ENCODE results near the gene MMAB.

MMAB gene

GRCh38 chr12:109560867-109561710, 12.2 kb downstream of the MMAB start:
- in situ Hi-C loops (cut with MboI; ENCODE audit: low sequenced_read_pairs): no loop called here

GRCh38 chr12:109559601-109560000, 13.7 kb downstream of the MMAB start:
- in situ Hi-C loops (cut with MboI; ENCODE audit: low sequenced_read_pairs): no loop called here

- in situ Hi-C loops (cut with MboI; ENCODE audit: low sequenced_read_pairs): no loop called here
Observed at GRCh38 chr12:109559200-109559505, 14.2 kb downstream of the MMAB start.

GRCh38 chr12:109558374-109559199, 14.7 kb downstream of the MMAB start:
- in situ Hi-C loops (cut with MboI; ENCODE audit: low sequenced_read_pairs): no loop called here

GRCh38 chr12:109557805-109558204, 15.5 kb downstream of the MMAB start:
- in situ Hi-C loops (cut with MboI; ENCODE audit: low sequenced_read_pairs): no loop called here

GRCh38 chr12:109557200-109557599, 16.1 kb downstream of the MMAB start:
- in situ Hi-C loops (cut with MboI; ENCODE audit: low sequenced_read_pairs): no loop called here

- in situ Hi-C loops (cut with MboI; ENCODE audit: low sequenced_read_pairs): no loop called here
Observed at GRCh38 chr12:109555431-109556315, 17.6 kb downstream of the MMAB start.

GRCh38 chr12:109554761-109555160, 18.5 kb downstream of the MMAB start:
- in situ Hi-C loops (cut with MboI; ENCODE audit: low sequenced_read_pairs): no loop called here

GRCh38 chr12:109553906-109554500, 19.3 kb downstream of the MMAB start:
- in situ Hi-C loops (cut with MboI; ENCODE audit: low sequenced_read_pairs): no loop called here

GRCh38 chr12:109553483-109553882, 19.8 kb downstream of the MMAB start:
- in situ Hi-C loops (cut with MboI; ENCODE audit: low sequenced_read_pairs): no loop called here

- in situ Hi-C loops (cut with MboI; ENCODE audit: low sequenced_read_pairs): no loop called here
Observed at GRCh38 chr12:109552971-109553370, 20.3 kb downstream of the MMAB start.

- in situ Hi-C loops (cut with MboI; ENCODE audit: low sequenced_read_pairs): no loop called here
Observed at GRCh38 chr12:109551108-109551507, 22.2 kb downstream of the MMAB start.

GRCh38 chr12:109550281-109550680, 23.0 kb downstream of the MMAB start:
- in situ Hi-C loops (cut with MboI; ENCODE audit: low sequenced_read_pairs): no loop called here

- in situ Hi-C loops (cut with MboI; ENCODE audit: low sequenced_read_pairs): no loop called here
Observed at GRCh38 chr12:109549613-109550270, 23.6 kb downstream of the MMAB start.

GRCh38 chr12:109548258-109548657, 25.0 kb downstream of the MMAB start:
- in situ Hi-C loops (cut with MboI; ENCODE audit: low sequenced_read_pairs): no loop called here

- in situ Hi-C loops (cut with MboI; ENCODE audit: low sequenced_read_pairs): no loop called here
Observed at GRCh38 chr12:109547286-109547685, 26.0 kb downstream of the MMAB start.

- in situ Hi-C loops (cut with MboI; ENCODE audit: low sequenced_read_pairs): no loop called here
Observed at GRCh38 chr12:109545826-109546225, 27.5 kb downstream of the MMAB start.

GRCh38 chr12:109544955-109545531, 28.3 kb downstream of the MMAB start:
- in situ Hi-C loops (cut with MboI; ENCODE audit: low sequenced_read_pairs): no loop called here

- in situ Hi-C loops (cut with MboI; ENCODE audit: low sequenced_read_pairs): no loop called here
Observed at GRCh38 chr12:109542876-109543275, 30.4 kb downstream of the MMAB start.

- in situ Hi-C loops (cut with MboI; ENCODE audit: low sequenced_read_pairs): no loop called here
Observed at GRCh38 chr12:109542014-109542413, 31.3 kb downstream of the MMAB start.
